OCI-M1 (cell line): ENCODE data around the gene PARD3B.
A peak's percentile ranks its signal among the peaks of the same experiment; 100 is the strongest.

ENCODE experiments used
- DNase-seq: peaks from one replicate; lab custom pipeline; 2025; lab: John Stamatoyannopoulos, UW

PARD3B gene

GRCh38 chr2:205405752-205406151 is 860.5 kb downstream of the PARD3B start:
- no peak for DNase-seq

GRCh38 chr2:205407984-205408383 is 862.7 kb downstream of the PARD3B start:
- peak; percentile 34 for DNase-seq

GRCh38 chr2:205408696-205409095 is 863.4 kb downstream of the PARD3B start:
- no peak for DNase-seq

GRCh38 chr2:205409411-205409810 is 864.1 kb downstream of the PARD3B start:
- no peak for DNase-seq

- no peak for DNase-seq
These were observed 866.3 kb downstream of the PARD3B start for GRCh38 chr2:205411558-205411957.

- no peak for DNase-seq
These were observed 879.1 kb downstream of the PARD3B start for GRCh38 chr2:205424326-205424725.

GRCh38 chr2:205425102-205425501 is 879.8 kb downstream of the PARD3B start:
- DNase-seq: no peak

GRCh38 chr2:205427112-205427511 is 881.8 kb downstream of the PARD3B start:
- DNase-seq: no peak

GRCh38 chr2:205428811-205429210 is 883.5 kb downstream of the PARD3B start:
- DNase-seq: no peak

- peak; percentile 43 for DNase-seq
These were observed 890.7 kb downstream of the PARD3B start for GRCh38 chr2:205435970-205436369.

- DNase-seq: no peak
These were observed 893.0 kb downstream of the PARD3B start for GRCh38 chr2:205438241-205438640.

GRCh38 chr2:205439621-205440020 is 894.3 kb downstream of the PARD3B start:
- DNase-seq: no peak

- DNase-seq: no peak
These were observed 896.2 kb downstream of the PARD3B start for GRCh38 chr2:205441524-205441923.

GRCh38 chr2:205448189-205448588 is 902.9 kb downstream of the PARD3B start:
- no peak for DNase-seq

- no peak for DNase-seq
These were observed 906.7 kb downstream of the PARD3B start for GRCh38 chr2:205451901-205452512.

GRCh38 chr2:205453202-205453601 is 907.9 kb downstream of the PARD3B start:
- DNase-seq: no peak

- DNase-seq: no peak
These were observed 911.4 kb downstream of the PARD3B start for GRCh38 chr2:205456682-205457081.

GRCh38 chr2:205460217-205460616 is 914.9 kb downstream of the PARD3B start:
- no peak for DNase-seq

- no peak for DNase-seq
These were observed 915.9 kb downstream of the PARD3B start for GRCh38 chr2:205461169-205461568.

- DNase-seq: no peak
These were observed 916.7 kb downstream of the PARD3B start for GRCh38 chr2:205461678-205462665.

- no peak for DNase-seq
These were observed 917.5 kb downstream of the PARD3B start for GRCh38 chr2:205462681-205463345.

- DNase-seq: no peak
These were observed 918.3 kb downstream of the PARD3B start for GRCh38 chr2:205463466-205464025.
